ENCODE data around the gene SRSF12.
"Not testable (repeated sequence)": the region's sequence is repeated elsewhere in the genome, so short reads cannot be mapped to it uniquely, and the experiment has no call there.

The SRSF12 gene

DNA sequence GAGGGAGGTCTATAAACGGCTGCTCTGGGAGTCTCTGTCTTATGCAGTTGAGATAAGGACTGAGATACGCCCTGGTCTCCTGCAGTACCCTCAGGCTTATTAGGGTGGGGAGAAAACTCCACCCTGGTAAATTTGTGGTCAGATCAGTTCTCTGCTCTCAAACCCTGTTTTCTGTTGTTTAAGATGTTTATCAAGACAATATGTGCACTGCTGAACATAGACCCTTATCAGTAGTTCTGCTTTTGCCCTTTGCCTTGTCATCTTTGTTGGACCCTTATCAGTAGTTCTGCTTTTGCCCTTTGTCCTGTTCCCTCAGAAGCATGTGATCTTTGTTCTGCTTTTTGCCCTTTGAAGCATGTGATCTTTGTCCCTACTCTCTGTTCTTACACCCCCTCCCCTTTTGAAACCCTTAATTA lies 10.4 kb upstream of the SRSF12 start:
- DNase-seq, result not testable (repeated sequence)

DNA sequence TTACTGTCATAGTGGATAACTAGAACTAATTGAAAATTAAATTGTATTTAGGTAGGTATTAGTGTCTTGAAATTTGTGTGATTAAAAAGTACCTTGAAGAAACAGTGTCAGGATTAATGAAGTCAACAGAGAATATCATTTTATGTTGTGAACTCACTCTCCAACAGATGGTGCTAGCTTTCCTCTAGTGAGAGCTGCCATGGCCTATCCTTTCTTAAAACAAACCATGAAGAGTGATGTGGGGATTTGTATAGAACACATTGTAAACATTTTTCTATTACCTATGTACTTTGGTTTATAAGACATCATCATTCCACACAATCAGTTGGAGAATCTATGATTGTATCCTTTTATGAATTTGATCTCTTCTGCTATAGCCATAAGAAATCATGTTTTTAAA lies 4.8 kb upstream of the SRSF12 start:
- peak; percentile 45 for DNase-seq

DNA sequence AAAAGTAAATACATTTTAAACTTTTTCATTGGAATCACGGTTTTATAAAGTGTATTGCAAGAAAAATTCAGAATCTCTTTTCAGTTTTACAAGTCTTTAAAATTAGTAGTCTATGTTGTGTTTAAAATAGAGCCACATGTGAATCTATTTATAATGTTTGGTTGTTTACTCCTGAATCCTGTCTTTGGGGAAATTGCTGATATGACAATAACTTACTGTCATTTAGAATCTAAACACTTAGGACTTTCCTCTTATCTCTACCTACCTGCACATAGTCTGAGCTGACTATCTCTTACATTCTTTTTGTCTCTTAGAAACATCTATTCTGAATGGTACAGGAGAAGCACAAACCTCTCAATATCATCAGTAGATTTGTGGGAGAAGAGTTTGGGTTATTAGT lies 4.1 kb upstream of the SRSF12 start:
- no peak for DNase-seq

DNA sequence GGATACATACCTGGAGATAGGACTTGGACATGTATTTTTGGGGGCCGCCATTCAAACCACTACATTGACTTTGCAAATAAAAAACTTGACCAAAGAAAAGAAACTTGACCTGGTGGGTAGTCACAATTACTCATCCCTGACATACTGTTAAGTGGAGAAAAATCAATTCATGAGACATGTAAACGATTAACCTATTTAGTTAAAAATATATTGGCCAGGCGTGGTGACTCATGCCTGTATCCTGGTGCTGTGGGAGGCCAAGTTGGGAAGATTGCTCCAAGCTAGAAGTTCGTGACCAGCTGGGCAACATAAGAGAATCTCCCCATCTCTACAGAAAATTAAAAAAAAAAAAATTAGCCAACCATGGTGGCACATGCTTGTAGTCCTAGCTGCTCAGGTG lies 2.5 kb upstream of the SRSF12 start:
- DNase-seq, result no peak

DNA sequence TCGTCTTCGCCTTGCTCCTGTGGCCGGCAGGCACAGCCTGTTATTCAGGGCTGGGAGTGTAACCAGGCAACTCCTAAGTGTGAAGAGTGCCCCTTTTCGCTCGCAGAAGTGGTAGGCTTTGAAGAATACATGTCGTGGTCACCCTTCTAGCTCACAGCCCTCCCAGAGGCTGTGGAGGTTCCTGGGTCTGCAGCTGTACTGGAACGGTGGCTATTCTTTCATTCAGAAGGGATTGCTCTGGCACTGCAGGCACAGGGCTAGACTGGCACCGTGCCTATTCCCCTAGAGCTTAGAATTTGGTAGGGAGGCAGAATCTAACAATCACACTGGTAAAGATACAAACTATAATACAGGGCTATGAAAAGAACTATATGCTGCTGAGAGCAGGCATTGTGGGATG lies 1.1 kb upstream of the SRSF12 start:
- DNase-seq, result no peak

DNA sequence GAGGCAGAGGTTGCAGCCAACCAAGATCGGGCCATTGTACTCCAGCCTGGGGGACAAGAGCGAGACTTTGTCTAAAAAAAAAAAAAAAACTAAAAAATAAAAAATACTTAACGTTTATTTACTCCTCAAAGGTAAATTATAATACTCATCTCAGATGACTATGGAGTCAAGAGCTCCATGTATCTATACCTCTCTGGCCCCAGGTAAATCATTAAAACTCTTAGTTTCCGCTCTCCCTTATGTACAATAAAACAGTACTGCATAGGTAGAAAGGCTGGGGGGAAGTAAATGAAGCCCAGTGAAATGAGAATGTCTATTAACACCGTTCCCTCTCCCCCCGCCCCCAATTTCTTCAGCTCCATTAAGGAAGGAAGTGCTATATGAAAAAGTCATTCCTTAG lies 1.2 kb downstream of the SRSF12 start:
- DNase-seq, result no peak

DNA sequence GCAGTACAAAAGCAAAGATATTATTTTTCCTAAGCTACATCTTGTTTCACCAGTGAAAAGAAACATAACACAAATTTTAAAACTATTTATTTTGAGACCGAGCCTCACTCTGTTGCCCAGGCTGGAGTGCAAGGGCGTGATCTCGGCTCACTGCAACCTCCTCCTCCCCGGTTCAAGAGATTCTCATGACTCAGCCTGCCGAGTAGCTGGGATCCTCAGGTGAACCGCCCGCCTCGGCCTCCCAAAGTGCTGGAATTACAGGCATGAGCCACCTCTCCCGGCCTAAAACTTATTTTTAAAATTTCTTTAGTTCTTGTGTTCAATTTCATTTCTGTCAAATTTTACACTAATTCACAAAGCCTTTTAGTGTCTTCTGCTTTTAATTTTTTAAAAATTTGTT lies 5.9 kb downstream of the SRSF12 start:
- DNase-seq, result no peak

DNA sequence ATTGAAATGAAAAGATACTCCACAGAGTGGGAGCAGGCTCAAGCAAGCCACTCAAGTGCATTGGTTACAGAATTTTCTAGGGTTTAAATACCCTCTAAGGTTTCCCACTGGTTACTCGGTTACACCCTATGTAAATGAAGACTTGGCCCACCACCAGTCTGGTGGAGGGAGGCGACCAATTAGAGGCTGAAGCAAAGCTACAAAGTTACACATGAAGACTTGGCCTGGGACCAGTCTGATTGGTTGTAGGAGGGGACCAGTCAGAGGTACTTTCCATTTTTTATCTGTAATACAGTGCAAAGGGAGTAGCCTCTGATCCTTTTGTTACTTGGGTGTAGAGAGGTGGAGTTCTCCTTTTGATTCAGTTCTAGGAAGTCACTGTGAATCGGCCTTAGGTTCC lies 7.6 kb downstream of the SRSF12 start:
- no peak for DNase-seq

DNA sequence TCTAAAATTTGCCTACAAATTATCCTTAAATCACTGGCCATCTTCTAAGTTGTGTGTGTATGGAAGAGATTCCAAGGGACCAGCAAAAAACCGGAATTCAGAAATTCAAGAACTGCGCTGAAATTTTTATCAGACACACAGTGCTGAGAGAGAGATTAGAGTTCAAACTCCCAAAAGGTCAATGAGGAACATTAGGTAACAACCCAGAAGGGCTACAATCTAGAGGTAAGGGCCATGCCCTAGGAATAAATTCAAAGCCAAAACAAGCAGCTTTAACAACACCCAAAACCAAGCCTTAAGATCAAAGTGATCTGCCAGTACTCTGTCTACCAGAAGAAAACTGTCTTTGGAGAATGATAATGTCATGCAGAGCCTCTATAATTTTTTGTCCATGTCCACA lies 17.8 kb downstream of the SRSF12 start:
- no peak for DNase-seq

DNA sequence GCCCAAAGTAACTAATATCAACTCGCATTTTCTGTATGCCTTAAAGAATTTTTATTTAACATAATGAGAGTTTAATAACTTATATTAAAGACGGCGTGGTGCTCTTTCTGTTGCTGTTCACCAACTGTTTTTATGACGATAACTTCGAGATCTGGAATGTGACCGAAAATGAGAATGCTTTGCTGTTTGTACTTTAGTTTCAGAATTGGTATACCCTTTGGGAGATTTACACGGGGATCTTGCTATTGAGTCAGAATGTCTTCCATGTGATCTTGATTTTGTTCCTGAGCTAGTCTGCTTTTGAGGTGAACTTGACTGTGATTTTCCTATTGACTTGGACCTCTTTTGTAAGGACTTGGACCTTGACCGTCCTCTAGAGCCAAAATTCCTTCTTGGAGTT lies 19.4 kb downstream of the SRSF12 start:
- no peak for DNase-seq

DNA sequence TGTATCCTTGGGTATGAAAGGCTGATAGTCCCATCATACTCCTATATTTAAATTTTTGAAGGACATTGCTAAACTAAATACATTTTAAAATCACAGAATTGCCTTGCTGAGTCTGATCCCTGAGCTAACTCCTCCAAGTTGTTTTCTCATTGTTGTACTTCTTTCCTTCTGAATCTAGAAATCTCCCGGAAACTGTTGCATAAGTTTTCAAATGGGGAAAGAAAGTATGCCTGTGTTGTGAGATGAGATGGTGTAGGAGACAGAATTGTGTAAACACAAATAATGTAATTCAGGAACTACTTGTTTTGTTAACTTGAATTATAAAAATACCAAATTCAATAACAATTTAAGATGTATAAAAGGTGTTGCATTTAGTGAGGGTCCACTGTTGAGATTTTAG lies 30.0 kb downstream of the SRSF12 start:
- no peak for DNase-seq

DNA sequence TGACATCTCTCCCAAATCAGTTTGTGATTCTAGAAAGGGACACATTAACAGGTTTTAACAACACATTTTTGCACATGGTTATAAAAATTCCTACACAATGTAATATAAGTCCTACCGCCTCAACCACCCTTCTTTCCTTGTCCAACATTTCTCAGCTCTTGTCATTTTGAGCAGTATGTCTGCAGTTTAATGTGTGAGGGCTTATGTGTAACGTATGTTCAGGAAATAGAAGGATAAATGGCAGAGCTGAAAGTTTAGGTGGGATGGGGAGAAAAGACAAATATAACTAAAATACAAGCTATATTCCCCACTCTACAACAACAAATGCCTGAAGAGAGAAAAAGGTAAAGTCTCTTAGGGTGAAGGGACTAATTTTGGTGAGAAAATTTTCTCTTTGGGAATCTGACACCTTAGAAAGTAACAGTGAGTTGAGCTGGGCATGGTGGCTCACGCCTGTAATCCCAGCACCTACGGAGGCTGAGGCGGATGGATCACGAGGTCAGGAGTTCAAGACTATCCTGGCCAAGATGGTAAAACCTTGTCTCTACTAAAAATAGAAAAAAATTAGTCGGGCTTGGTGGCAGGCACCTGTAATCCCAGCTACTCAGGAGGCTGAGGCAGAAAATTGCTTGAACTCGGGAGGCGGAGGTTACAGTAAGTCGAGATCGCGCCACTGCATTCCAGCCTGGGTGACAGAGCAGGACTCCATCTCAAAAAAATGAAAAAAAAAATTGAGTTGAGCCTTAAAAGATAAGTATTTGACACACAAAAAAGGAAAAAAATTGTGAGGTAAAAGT lies 32.3 kb downstream of the SRSF12 start:
- DNase-seq, result peak; percentile 25

DNA sequence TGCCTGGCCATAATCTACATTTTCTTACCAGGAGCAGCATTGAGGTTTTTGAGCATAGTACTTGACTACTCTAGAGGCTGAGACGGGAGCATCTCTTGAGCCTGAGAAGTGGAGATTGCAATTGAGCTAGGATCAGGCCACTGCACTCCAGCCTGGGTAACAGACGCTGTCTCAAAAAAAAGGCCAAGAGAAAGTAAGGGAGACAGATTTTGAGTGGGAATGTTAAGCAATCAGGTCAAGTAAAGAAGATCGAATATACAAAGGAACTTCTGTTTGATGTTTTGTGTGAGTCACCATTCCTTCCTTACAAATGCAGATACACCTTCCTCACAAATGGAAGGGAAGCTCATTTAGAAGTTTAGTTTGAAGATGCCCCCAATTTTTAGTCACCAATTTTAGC lies 32.9 kb downstream of the SRSF12 start:
- DNase-seq, result no peak

DNA sequence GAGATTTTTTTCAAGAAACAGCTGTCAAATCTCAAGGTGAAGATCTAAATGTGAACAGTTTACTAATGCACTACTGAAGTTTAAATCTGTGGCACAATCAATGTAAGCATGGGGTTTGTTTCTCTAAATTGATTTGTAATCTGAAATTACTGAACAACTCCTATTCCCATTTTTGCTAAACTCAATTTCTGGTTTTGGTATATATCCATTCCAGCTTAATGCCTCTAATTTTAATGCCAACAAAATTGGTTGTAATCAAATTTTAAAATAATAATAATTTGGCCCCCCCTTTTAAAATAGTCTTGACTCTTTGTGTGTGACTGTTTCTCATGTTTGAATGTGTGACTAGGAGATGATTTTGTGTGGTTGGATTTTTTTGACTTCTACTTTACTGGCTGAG lies 33.3 kb downstream of the SRSF12 start:
- DNase-seq, result no peak

DNA sequence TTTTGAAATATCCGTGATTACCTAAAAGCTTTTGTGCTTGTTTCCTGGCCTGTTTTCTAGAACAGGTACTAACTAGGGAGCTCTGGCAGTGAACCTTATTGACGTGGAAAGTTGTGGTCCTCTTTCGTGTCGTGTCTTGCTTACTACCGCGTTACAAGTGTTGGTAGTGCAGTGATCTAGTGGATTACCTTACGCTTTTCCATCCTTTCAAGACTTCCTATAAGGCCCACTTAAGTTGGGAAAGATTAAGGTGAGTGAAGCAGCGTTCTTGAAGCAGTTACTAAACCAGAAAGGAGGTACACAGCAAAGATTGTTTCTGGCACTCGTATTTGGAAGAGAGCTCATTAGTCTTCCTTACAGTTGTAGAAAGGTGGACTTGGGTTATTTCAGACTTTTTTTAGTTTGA lies 35.4 kb downstream of the SRSF12 start:
- peak; percentile 40 for DNase-seq

DNA sequence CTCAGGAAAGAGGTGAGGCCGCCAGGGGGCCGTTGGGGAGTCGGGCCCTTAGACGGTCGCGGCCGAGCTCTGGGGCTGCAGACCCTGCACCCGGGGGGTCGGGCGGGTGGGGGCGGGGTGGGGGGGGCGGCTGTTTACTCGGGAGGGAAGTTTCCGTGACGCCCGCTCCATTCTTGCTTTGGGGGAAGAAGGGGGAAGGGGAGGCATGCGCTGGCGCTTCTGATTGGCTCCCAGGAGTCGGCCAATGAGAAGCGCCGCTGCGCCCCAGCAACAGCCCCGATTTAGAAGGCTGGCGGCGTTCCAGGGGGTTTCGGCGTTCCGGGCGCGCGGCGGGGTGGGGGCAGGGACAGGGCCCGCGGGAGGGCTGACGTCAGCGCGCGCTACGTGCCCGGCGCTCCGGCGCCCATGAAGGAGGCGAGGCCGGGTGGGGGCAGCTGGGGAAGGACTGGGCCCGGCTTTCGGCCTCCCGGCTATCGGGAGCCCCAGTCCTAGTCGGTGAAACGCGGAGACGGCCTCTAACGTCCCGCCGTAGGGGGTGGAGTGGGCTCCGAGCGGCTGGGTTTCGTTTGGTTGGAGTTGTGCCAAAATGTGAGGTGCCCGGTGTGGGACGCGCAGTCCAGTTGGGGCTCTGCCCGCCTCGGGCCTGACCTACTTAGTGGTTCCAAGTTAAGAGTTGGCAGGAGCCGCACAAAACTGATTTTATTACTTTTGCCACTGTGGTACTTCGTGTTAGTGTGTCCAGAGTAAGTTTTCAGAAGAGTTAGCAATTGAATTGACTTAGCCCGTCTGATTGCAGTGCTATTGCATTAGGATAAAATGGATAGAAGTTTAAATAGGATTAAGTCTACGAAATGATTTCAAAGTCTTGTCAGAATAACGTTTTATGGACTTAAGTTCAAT lies 36.2 kb downstream of the SRSF12 start:
- DNase-seq, result peak; percentile 98

DNA sequence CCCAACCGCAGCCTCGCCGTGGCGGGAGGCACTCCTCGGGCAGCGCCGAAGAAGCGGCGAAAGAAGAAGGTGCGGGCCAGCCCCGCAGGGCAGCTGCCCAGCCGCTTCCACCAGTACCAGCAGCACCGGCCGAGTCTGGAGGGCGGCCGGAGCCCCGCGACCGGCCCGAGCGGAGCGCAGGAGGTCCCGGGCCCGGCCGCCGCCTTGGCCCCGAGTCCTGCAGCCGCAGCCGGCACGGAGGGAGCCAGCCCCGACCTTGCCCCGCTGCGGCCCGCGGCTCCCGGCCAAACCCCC lies 36.8 kb downstream of the SRSF12 start:
- no peak for DNase-seq

DNA sequence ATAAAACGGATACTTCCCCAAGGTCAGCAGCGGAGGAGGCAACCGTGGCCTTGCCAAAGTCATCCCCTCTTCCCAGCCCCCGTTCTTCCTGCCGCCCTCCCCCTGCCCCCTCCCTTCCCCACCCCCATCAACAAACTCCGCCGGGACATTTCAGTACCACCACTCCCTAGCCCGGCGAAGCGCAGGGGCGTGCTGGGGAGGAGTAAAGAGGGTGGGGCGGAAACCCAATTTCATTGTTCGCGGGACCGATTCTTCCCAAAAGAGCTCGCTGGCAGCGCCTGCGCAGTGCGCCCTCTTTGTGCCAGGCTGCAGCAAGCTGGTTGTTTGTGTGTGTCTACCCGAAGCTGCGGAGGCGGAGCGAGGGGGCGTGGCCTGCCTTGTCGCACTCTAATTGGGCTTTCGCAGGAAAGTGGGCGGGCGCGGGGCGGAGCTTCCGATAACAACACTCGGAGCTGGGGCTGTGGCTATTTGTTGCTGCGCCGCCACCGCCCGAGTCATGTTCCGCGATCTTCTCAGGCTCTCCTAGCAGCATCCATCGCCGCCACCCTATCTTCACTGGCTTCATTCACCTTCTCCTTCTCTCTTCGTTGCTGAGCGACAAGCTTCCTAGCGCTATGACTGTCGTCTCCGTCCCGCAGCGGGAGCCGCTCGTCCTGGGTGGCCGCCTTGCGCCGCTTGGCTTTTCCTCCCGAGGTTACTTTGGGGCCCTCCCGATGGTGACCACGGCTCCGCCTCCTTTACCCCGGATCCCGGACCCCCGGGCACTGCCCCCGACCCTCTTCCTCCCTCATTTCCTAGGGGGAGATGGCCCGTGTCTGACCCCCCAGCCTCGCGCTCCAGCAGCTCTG lies 37.4 kb downstream of the SRSF12 start, which contains the start of gene PNRC1:
Gene PNRC1 (plus strand): TSS at position 471 of the 848 bp plus-strand sequence. CDS start 144 bp downstream, at position 615.
- DNase-seq, result peak; percentile 100

DNA sequence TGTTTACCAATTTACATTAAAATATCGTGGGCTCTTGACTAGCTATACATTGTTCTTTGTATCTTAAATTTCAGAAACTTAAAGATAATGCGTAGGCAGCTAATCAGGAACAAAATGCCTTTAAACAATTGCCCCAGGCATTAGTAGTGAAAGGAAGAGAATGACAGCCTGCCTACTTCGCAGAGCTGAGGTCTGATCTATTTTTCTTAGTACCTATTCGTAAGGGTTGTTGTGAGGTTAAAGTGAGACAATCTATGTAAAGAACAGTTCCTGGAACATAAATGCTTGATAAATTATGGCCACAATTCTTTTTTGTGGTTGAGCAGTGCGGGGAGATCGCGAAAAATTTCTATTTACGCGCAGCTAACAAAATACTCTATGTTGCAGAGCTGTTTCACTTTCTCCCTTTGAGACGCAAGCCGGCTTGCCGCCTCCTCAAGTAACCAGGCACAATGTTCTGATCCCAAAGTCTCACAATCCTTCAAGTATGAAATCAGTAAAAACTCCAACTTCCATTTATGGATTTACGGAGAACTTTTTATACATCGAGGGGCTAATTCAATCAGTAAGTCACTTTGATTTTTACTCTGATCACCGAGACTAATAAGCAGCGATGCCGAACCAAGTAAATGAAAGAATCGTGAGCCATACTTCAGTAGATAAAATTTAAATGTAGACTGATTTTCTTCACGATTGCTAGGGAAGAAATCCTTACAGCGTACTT lies 38.2 kb downstream of the SRSF12 start:
- DNase-seq, result peak; percentile 85

DNA sequence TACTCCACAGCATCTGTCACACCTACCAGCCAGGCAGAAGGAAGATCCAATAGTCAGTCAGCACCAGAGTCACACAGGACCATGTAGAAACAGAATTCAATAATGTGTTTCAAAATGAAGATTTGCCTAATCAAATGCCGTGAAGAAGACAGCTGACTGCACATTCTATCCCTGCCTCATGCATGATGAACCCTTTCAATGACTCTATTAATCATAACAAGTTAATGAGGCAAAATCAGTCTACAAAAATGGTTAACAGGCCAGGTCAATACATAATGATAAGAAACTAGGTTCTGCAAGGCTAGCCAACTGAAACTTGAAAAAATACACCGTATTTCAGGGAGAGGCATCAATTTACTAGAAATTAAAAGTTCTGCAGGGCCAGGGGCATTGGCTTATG lies 44.0 kb downstream of the SRSF12 start:
- no peak for DNase-seq

DNA sequence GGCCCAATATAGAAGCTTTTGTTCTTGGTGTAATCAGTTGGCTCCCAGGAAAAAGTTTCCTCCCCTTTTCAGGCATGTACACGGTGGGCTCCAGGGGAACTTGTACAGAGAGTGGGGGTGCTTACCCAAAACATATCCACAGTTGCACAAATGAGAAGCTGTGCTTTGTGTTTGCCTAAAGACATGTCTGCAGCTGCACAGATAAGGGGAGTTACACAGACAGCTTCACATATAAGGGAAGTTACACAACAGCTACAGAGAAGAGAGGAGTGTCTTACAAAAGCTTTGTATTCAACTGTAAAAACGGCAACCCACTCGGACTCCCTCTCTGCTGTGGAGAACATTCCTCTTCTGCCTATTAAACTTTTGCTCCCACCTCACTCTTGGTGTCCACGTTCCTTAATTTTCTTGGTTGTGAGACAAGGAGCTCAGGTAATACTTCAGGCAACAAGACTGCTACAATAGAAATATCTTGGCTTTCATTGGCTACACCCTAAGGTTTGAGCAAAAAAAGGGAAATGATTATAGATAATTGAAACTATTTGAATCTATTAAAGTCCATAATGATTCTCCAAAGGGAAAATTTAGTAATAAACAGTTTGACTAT lies 44.8 kb downstream of the SRSF12 start:
- DNase-seq, result no peak

DNA sequence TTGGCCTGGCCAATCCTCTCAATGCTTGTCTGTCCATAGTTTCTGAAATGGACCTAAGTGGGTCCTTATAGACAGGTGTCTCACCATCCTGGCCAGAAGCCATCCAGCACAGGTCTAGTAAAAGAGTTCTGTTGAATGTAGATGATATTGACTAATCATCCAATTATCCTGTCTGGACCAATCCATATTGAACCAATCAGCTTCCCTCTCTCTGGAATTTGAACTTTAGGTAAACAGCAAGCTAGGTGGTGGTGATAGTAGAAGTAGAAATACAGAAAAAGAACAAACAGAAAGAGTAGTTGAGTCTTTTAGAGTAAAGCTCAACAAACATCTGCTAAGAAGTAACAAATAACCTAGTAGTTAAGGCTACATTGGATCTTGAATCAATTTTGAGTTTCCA lies 46.8 kb downstream of the SRSF12 start:
- DNase-seq, result no peak
